Ascending aorta (tissue), 2 donors: Measurements from ENCODE around the gene MALRD1. TPM values are rescaled to one million over a fixed set of nuclear protein-coding genes. Genes with fewer than 3 reads are reported as not detected.

ENCODE experiments used
- DNase-seq, 2 donors: peaks; one replicate each; pipeline ENCODE4 v3.0.0-alpha.2; 2019; ENCODE audit warnings: low spot score in 2 of 2
- H3K27ac ChIP-seq, 2 donors: fragments of 200-600 bp; sonication (generic); one replicate each; pipeline ENCODE4 v1.5.1; 2016 to 2017; ENCODE audit warnings: mild to moderate bottlenecking in 1 of 2
- H3K27me3 ChIP-seq: fragments of 200-600 bp; sonication (generic); one replicate; pipeline ENCODE4 v1.5.1; 2017
- H3K36me3 ChIP-seq, 2 donors: fragments of 200-600 bp; sonication (generic); one replicate each; pipeline ENCODE4 v1.5.1; 2016
- H3K4me1 ChIP-seq, 2 donors: fragments of 200-600 bp; sonication (generic); one replicate each; pipeline ENCODE4 v1.5.1; 2016 to 2017; ENCODE audit warnings: mild to moderate bottlenecking in 1 of 2
- H3K4me3 ChIP-seq, 2 donors: fragments of 200-600 bp; sonication (generic); one replicate each; pipeline ENCODE4 v1.5.1; 2016 to 2017; ENCODE audit warnings: mild to moderate bottlenecking in 1 of 2
- H3K9me3 ChIP-seq, 2 donors: fragments of 200-600 bp; sonication (generic); one replicate each; pipeline ENCODE4 v1.5.1; 2016
- CTCF ChIP-seq, 3 experiments: fragments of 200-600 bp in 2 of 3; fragments of 450-650 bp in 1 of 3; sonication (generic) in 2 of 3; IDR thresholded peaks; one replicate each; pipeline ENCODE4 v1.5.1; 2016 to 2019; ENCODE audit warnings: antibody characterized with exemption in 3 of 3, mild to moderate bottlenecking in 1 of 3, moderate library complexity in 1 of 3
- intact Hi-C: fragments of 100-400 bp; cut with DNase I; formaldehyde crosslinking; loops from one replicate; pipeline ENCODE4 v1.15.1; 2023
- total RNA-seq: library from RNA; depleted of rRNA; stranded (reverse); fragments of >200 nt; gene quantifications from one replicate; pipeline ENCODE4 v1.1.0, GENCODE V29; 2016

MALRD1 gene
- total RNA-seq, 1 donor from 2014 or later = not detected

- intact Hi-C loops = no loop called here
- Histone ChIP-seq H3K36me3 (no peaks in the 10 kb centered on the region), H3K9me3 (no peaks in the 10 kb centered on the region), H3K27me3 (no peaks in the 10 kb centered on the region), H3K27ac (no peak overlapping the region), H3K4me1 (no peaks in the 10 kb centered on the region), H3K4me3 (no peak overlapping the region)
- no peak for TF ChIP-seq CTCF (IDR thresholded peaks at IDR 0.05)
- no peak for DNase-seq
These were observed 337.3 kb downstream of the MALRD1 start for GRCh38 chr10:19385846-19386450.

GRCh38 chr10:19408924-19409323 lies 360.3 kb downstream of the MALRD1 start:
- H3K4me1 ChIP-seq = no peaks in the 10 kb centered on the region
- TF ChIP-seq CTCF (IDR thresholded peaks at IDR 0.05) = no peak
- no peaks in the 10 kb centered on the region for H3K9me3 ChIP-seq
- H3K27ac ChIP-seq = no peak overlapping the region
- no peaks in the 10 kb centered on the region for H3K27me3 ChIP-seq
- no peak for DNase-seq
- H3K4me3 ChIP-seq = no peak overlapping the region
- no peaks in the 10 kb centered on the region for H3K36me3 ChIP-seq
- intact Hi-C loops = no loop called here

DNA sequence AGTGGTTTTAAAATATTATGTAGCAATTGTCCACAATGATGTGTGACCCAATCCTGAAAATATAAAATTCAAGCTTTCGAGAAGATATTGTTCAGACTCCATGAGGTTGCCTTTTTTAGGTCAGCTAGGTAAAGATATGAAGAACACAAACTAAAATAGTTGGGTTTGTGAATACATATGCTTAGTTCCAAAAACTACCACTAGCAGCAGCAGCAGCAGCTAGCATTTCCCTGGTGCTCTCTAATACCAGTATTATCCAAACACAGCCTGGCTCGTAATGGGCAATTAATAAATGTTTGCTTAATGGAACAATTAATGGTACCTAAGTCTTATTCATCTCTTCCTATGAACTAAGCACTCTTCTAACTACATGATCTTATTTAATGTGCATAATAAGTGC lies 362.5 kb downstream of the MALRD1 start:
- Histone ChIP-seq H3K4me1 (no peaks in the 10 kb centered on the region), H3K27ac (no peak overlapping the region), H3K36me3 (no peaks in the 10 kb centered on the region), H3K9me3 (no peaks in the 10 kb centered on the region), H3K4me3 (no peak overlapping the region), H3K27me3 (no peaks in the 10 kb centered on the region)
- intact Hi-C loops = loop anchor here (10.0 kb wide), 1 partner anchor 404 kb away; the partner anchor contains the start of gene PLXDC2
- no peak for DNase-seq
- no peak for TF ChIP-seq CTCF (IDR thresholded peaks at IDR 0.05)

DNA sequence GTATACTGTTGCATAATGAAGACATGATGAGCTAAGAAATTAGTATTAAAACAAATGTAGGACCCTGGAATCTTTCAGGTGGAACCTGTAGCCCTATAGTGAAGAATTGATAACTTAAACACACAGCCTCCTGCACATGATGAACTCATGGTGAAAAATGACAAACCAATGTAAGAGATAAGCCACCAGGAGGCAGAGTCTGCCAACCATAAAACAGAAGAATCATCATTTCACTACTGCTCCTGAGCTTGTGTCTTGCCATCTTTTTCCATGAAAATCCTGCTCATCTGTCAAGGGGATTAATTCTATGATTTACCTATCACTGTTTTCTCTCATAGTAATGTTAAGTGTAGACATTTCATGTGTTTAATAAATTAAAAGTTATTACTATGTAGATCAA lies 363.9 kb downstream of the MALRD1 start:
- no peaks in the 10 kb centered on the region for H3K27me3 ChIP-seq
- DNase-seq = no peak
- no peaks in the 10 kb centered on the region for H3K4me1 ChIP-seq
- no peak overlapping the region for H3K27ac ChIP-seq
- intact Hi-C loops = loop anchor here (2.0 to 10.0 kb wide), 4 partner anchors 376 to 1442 kb away; partner anchors contain the start of gene PLXDC2
- peak in 2 of 3 experiments; percentile 52 to 64 for TF ChIP-seq CTCF (IDR thresholded peaks at IDR 0.05)
- no peak overlapping the region for H3K4me3 ChIP-seq
- H3K9me3 ChIP-seq = no peaks in the 10 kb centered on the region
- no peaks in the 10 kb centered on the region for H3K36me3 ChIP-seq

- intact Hi-C loops = loop anchor here (10.0 kb wide), 1 partner anchor 399 kb away; the partner anchor contains the start of gene PLXDC2
These were observed 367.6 kb downstream of the MALRD1 start for GRCh38 chr10:19416164-19416563.

More at GRCh38 chr10:19416164-19416563, 367.6 kb downstream of the MALRD1 start:
- Histone ChIP-seq H3K27ac (no peak overlapping the region), H3K36me3 (no peaks in the 10 kb centered on the region), H3K9me3 (no peaks in the 10 kb centered on the region), H3K4me1 (no peaks in the 10 kb centered on the region), H3K4me3 (no peak overlapping the region), H3K27me3 (no peaks in the 10 kb centered on the region)
- no peak for DNase-seq
- no peak for TF ChIP-seq CTCF (IDR thresholded peaks at IDR 0.05)
